ENCODE data around the gene UGT1A1.

The UGT1A1 gene

GRCh38 chr2:233817361-233817911 is 57.4 kb downstream of the UGT1A1 start:
- no peak for DNase-seq (ENCODE audit: low spot score)

GRCh38 chr2:233817995-233818638 is 58.0 kb downstream of the UGT1A1 start:
- no peak for DNase-seq (ENCODE audit: low spot score)

- no peak for DNase-seq (ENCODE audit: low spot score)
Observed at GRCh38 chr2:233818639-233819621, 58.9 kb downstream of the UGT1A1 start.

GRCh38 chr2:233819884-233820773 is 60.1 kb downstream of the UGT1A1 start:
- no peak for DNase-seq (ENCODE audit: low spot score)

- DNase-seq (ENCODE audit: low spot score): no peak
Observed at GRCh38 chr2:233820774-233821105, 60.7 kb downstream of the UGT1A1 start.

GRCh38 chr2:233821196-233821595 is 61.1 kb downstream of the UGT1A1 start:
- DNase-seq (ENCODE audit: low spot score): no peak

- DNase-seq (ENCODE audit: low spot score): no peak
Observed at GRCh38 chr2:233821709-233822100, 61.6 kb downstream of the UGT1A1 start.

GRCh38 chr2:233822101-233822771 is 62.2 kb downstream of the UGT1A1 start:
- DNase-seq (ENCODE audit: low spot score): no peak

Measured in cerebellar cortex (tissue), 1 donor.